GM12878 (cell line): ENCODE measurements around the gene PI4KA.

Source experiments
- BMI1 ChIP-seq: fragments of 450-650 bp; IDR thresholded peaks from 2 replicates; pipeline ENCODE4 v1.6.1; 2016; ENCODE audit warnings: mild to moderate bottlenecking, moderate library complexity, borderline replicate concordance
- EZH2 ChIP-seq: IDR thresholded peaks from 2 replicates; pipeline ENCODE4 v1.6.1; 2012; ENCODE audit warnings: low read depth, mild to moderate bottlenecking, control low read depth, inconsistent platforms, low read length, borderline replicate concordance; ENCODE audit not compliant: control insufficient read depth
- SREBF2 ChIP-seq: IDR thresholded peaks from 2 replicates; pipeline ENCODE4 v1.6.1; 2012; ENCODE audit warnings: mild to moderate bottlenecking, low read length
- SUZ12 ChIP-seq: fragments of 200-600 bp; sonication (generic); IDR thresholded peaks from one replicate; pipeline ENCODE4 v1.6.1; 2018; ENCODE audit warnings: antibody characterized with exemption, mild to moderate bottlenecking; ENCODE audit not compliant: unreplicated experiment
- ZNF24 ChIP-seq: fragments of 450-650 bp; IDR thresholded peaks from 2 replicates; pipeline ENCODE4 v1.6.1; 2017; ENCODE audit warnings: antibody characterized with exemption, mild to moderate bottlenecking

DNA sequence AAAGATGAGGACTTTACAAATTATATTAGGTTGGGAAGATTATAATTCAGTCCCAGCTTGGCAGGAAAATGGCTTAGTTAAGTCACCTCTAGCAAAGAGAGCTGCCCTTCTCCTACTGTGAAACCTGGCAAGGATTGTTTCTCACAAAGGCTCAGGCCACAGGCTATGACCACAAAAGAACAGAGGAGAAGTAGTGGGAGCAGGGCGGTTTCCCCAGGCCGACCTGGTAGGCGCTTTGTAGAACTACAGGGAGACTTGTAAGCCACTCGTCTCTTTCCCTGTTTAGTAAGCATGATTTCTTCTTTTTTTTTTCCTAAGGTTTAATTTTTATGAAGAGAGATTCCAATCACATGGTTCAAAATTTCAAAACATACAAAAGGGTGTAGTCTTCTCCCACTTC, 4.8 kb upstream of the PI4KA start:
- no peak for TF ChIP-seq SUZ12
- TF ChIP-seq ZNF24, result no peak
- no peak for TF ChIP-seq SREBF2
- TF ChIP-seq BMI1, result no peak
- TF ChIP-seq EZH2, result no peak
